Esophagus muscularis mucosa (tissue), 4 donors: ENCODE data around the gene USP25. TPM values are rescaled to one million over a fixed set of nuclear protein-coding genes. Genes with fewer than 3 reads are reported as not detected.

Experiments used
- DNase-seq: peaks from one replicate; pipeline ENCODE4 v3.0.0-alpha.2; 2017; ENCODE audit errors: extremely low spot score
- H3K27ac ChIP-seq, 4 donors: fragments of 200-600 bp; sonication (generic); replicated peaks in 1 of 4; 1 replicate in 3 of 4; 2 replicates in 1 of 4; pipeline ENCODE4 v1.5.1; 2016 to 2019; ENCODE audit warnings: mild to moderate bottlenecking in 1 of 4
- H3K27me3 ChIP-seq, 4 donors: fragments of 200-600 bp; sonication (generic); one replicate each; pipeline versions ENCODE4 v1.5.1 to v1.6.0; 2016 to 2019
- H3K36me3 ChIP-seq, 4 donors: fragments of 200-600 bp; sonication (generic); one replicate each; pipeline ENCODE4 v1.5.1; 2016 to 2019
- H3K4me1 ChIP-seq, 4 donors: fragments of 200-600 bp; sonication (generic); one replicate each; pipeline ENCODE4 v1.5.1; 2016 to 2019
- H3K4me3 ChIP-seq, 4 donors: fragments of 200-600 bp; sonication (generic); 1 replicate in 2 of 4; 2 replicates in 2 of 4; pipeline ENCODE4 v1.5.1; 2016 to 2019; ENCODE audit warnings: mild to moderate bottlenecking in 4 of 4, moderate library complexity in 1 of 4
- H3K9me3 ChIP-seq, 4 donors: fragments of 200-600 bp; sonication (generic); 1 replicate in 3 of 4; 2 replicates in 1 of 4; pipeline ENCODE4 v1.5.1; 2016 to 2019
- EP300 ChIP-seq: sonication (generic); formaldehyde crosslinking; IDR thresholded peaks from one replicate; pipeline ENCODE4 v1.6.1; 2017; ENCODE audit warnings: antibody characterized with exemption
- POLR2A ChIP-seq: fragments of 450-650 bp; IDR thresholded peaks from one replicate; pipeline ENCODE4 v1.6.1; 2017; ENCODE audit warnings: antibody characterized with exemption, moderate library complexity, mild to moderate bottlenecking, low read depth
- POLR2AphosphoS5 ChIP-seq, 2 donors: sonication (generic); formaldehyde crosslinking; IDR thresholded peaks; one replicate each; pipeline ENCODE4 v1.6.1; 2017; ENCODE audit warnings: antibody characterized with exemption in 2 of 2
- WGBS: methylation state at CpG from one replicate; pipeline ENCODE4 v1.1.5; 2018; 5-methylcytosine and 5-hydroxymethylcytosine counted together
- intact Hi-C: fragments of 100-400 bp; cut with DNase I; formaldehyde crosslinking; loops from one replicate; pipeline ENCODE4 v1.15.1; 2023
- total RNA-seq, 4 donors: library from RNA; depleted of rRNA; stranded (reverse); fragments of >200 nt; gene quantifications; one replicate each; pipeline versions ENCODE4 v1.1.0 to v1.2.1, GENCODE V29; 2016
- TF ChIP-seq, protein P1 (sequence below), 3 experiments: fragments of 200-600 bp in 2 of 3; fragments of 450-650 bp in 1 of 3; sonication (generic) in 2 of 3; IDR thresholded peaks; one replicate each; pipeline ENCODE4 v1.5.1; 2017 to 2019; ENCODE audit warnings: antibody characterized with exemption in 3 of 3, mild to moderate bottlenecking in 2 of 3, moderate library complexity in 1 of 3

The USP25 gene
- total RNA-seq, 4 donors from 2014 or later: 48.2 to 75.1 (median 60.0) TPM

DNA sequence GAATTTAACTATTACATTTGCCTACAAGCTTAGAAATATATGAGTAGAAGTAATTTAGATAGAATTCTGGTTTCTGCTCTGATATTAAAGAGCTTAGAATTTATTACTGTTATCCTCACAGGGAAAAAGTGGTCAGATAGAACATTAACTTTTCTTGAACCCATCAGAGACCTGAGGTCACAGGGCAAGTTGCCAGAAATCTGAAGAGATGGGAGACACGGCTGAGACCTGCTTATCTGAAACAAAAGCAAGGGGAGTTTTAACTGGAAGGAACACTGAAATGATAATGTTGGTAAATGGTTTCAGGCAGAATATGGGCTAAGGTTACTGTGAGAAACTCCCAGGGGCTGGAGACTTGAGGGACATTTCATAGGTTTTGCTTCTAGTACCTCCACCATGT is 28.0 kb upstream of the USP25 start:
- TF ChIP-seq POLR2A (no peak), POLR2AphosphoS5 (IDR thresholded peaks at IDR 0.05) (no peak), EP300 (no peak)
- TF ChIP-seq, protein P1, sequence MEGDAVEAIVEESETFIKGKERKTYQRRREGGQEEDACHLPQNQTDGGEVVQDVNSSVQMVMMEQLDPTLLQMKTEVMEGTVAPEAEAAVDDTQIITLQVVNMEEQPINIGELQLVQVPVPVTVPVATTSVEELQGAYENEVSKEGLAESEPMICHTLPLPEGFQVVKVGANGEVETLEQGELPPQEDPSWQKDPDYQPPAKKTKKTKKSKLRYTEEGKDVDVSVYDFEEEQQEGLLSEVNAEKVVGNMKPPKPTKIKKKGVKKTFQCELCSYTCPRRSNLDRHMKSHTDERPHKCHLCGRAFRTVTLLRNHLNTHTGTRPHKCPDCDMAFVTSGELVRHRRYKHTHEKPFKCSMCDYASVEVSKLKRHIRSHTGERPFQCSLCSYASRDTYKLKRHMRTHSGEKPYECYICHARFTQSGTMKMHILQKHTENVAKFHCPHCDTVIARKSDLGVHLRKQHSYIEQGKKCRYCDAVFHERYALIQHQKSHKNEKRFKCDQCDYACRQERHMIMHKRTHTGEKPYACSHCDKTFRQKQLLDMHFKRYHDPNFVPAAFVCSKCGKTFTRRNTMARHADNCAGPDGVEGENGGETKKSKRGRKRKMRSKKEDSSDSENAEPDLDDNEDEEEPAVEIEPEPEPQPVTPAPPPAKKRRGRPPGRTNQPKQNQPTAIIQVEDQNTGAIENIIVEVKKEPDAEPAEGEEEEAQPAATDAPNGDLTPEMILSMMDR (IDR thresholded peaks at IDR 0.05): no peak
- 84% methylated on average over 1 of the region's 1 CpG for WGBS
- Histone ChIP-seq H3K27ac (no peak overlapping the region), H3K4me1 (peaks cover 0 to 5% (median 2%) of the 10 kb centered on the region in 4 donors), H3K36me3 (no peaks in the 10 kb centered on the region), H3K9me3 (peaks cover 0 to 6% (median 2%) of the 10 kb centered on the region in 4 donors), H3K4me3 (no peak overlapping the region), H3K27me3 (no peaks in the 10 kb centered on the region)
- DNase-seq: no peak
- intact Hi-C loops: no loop called here

DNA sequence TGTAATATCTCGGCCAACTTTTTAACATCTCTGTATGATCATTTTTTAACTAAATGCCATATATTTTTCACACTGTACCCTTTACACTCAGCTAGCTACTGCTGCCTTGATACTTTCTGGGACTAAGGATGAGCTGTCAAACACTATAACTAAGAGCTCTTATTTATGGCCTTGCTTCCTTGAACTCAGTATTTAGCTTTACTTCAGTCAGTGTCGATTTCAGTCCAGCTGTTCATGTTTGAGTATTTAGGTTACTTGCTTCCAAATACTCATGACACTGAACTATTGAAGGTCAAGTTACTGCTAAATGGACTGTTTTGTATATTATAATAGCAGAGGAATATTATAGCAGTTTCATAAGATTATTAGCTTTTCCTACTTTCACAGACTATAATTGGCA is 25.9 kb upstream of the USP25 start:
- WGBS: 64% methylated on average over 2 of the region's 2 CpGs
- intact Hi-C loops: no loop called here

DNA sequence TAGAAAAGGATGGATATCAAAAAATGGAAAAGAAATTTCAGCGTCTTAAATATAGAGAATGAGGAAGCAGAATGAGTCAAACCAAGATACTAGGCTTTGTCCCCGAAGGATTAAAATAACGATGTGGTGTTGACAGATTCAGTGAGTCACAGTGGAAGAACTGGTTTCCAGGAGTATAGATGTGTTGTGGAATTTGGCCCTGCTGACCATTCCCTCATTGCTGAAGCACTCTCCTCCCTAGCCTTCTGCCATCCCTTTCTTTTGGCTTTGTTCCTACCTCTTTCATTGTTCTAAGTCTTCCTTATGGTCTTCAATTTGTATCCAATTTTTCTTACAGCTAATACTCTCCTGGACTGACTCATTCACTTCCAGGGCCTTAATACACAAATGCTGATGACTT is 23.1 kb upstream of the USP25 start:
- no peak for DNase-seq
- TF ChIP-seq, protein P1 (IDR thresholded peaks at IDR 0.05): no peak
- peak; percentile 11 to 62 for TF ChIP-seq POLR2AphosphoS5 (IDR thresholded peaks at IDR 0.05)
- TF ChIP-seq POLR2A: no peak
- Histone ChIP-seq H3K9me3 (peaks cover 0 to 6% (median 2%) of the 10 kb centered on the region in 4 donors), H3K27ac (no peak overlapping the region), H3K4me1 (peaks cover 0 to 7% (median 3%) of the 10 kb centered on the region in 4 donors), H3K4me3 (no peak overlapping the region), H3K27me3 (no peaks in the 10 kb centered on the region), H3K36me3 (no peaks in the 10 kb centered on the region)
- 34% methylated on average over 3 of the region's 3 CpGs for WGBS
- intact Hi-C loops: no loop called here

More for the DNA sequence above, 25.9 kb upstream of the USP25 start:
- Histone ChIP-seq H3K27ac (no peak overlapping the region), H3K27me3 (no peaks in the 10 kb centered on the region), H3K36me3 (no peaks in the 10 kb centered on the region), H3K4me3 (no peak overlapping the region), H3K9me3 (peaks cover 0 to 6% (median 2%) of the 10 kb centered on the region in 4 donors), H3K4me1 (peaks cover 0 to 7% (median 3%) of the 10 kb centered on the region in 4 donors)
- no peak for DNase-seq
- TF ChIP-seq POLR2A (no peak), POLR2AphosphoS5 (IDR thresholded peaks at IDR 0.05) (no peak), EP300 (no peak)
- TF ChIP-seq, protein P1 (IDR thresholded peaks at IDR 0.05): no peak

DNA sequence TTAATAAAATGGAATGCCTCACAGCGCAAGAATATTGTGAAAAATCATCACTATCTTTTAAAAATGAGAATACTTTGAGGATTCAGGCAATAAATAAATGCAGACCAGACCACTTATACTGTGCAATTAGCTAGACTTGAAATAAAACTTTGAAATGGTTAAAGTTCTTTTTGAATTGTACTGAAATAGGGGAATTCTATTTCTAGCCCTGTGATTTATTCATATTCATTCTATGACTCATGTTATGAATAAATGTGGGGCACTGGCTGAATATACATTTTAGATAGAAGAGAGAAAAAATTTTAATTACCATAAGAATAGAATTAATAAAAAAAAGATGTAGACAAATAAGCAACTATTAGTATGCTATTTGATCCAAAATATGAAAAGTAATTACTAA is 16.4 kb upstream of the USP25 start:
- 98% methylated on average over 1 of the region's 1 CpG for WGBS
- H3K9me3 ChIP-seq: no peaks in the 10 kb centered on the region
- H3K27me3 ChIP-seq: no peaks in the 10 kb centered on the region
- TF ChIP-seq EP300: no peak
- TF ChIP-seq, protein P1 (IDR thresholded peaks at IDR 0.05): no peak
- TF ChIP-seq POLR2AphosphoS5 (IDR thresholded peaks at IDR 0.05): no peak
- H3K4me3 ChIP-seq: no peak overlapping the region
- no peak for DNase-seq
- no peaks in the 10 kb centered on the region for H3K4me1 ChIP-seq
- no peaks in the 10 kb centered on the region for H3K36me3 ChIP-seq
- no peak overlapping the region for H3K27ac ChIP-seq
- intact Hi-C loops: no loop called here

DNA sequence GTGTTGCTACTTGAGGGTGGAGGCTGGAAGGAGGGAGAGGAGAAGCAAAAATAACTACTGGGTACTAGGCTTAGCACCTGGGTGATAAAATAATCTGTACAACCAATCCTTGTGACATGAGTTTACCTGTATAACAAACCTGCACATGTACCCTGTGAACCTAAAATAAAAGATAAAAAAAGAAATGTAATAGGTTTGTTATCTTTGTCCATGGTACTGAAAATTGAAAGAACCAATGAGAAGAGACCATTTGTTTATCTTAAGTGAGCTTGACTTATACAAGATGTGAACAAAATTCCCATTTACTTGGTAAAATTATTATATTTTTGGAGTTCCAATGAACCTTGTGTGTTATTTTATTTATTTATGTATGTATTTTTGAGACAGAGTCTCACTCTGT is 11.1 kb upstream of the USP25 start:
- Histone ChIP-seq H3K27me3 (no peaks in the 10 kb centered on the region), H3K27ac (no peak overlapping the region), H3K4me3 (no peak overlapping the region), H3K9me3 (no peaks in the 10 kb centered on the region), H3K4me1 (no peaks in the 10 kb centered on the region), H3K36me3 (no peaks in the 10 kb centered on the region)
- no peak for TF ChIP-seq POLR2AphosphoS5 (IDR thresholded peaks at IDR 0.05)
- TF ChIP-seq, protein P1 (IDR thresholded peaks at IDR 0.05): no peak
- no peak for TF ChIP-seq POLR2A
- no peak for TF ChIP-seq EP300
- DNase-seq: no peak
- intact Hi-C loops: no loop called here
